ENCODE measurements around the gene DZANK1. TPM values are rescaled to one million over a fixed set of nuclear protein-coding genes. Genes with fewer than 3 reads are reported as not detected.

DZANK1 gene
- total and polyA plus RNA-seq, 9 of the 15 experiments (the other 6 are each of a cell fraction or from before 2014, with no cell fraction given) = 0.04 to 0.18 (median 0.11) TPM; not detected in 2

DNA sequence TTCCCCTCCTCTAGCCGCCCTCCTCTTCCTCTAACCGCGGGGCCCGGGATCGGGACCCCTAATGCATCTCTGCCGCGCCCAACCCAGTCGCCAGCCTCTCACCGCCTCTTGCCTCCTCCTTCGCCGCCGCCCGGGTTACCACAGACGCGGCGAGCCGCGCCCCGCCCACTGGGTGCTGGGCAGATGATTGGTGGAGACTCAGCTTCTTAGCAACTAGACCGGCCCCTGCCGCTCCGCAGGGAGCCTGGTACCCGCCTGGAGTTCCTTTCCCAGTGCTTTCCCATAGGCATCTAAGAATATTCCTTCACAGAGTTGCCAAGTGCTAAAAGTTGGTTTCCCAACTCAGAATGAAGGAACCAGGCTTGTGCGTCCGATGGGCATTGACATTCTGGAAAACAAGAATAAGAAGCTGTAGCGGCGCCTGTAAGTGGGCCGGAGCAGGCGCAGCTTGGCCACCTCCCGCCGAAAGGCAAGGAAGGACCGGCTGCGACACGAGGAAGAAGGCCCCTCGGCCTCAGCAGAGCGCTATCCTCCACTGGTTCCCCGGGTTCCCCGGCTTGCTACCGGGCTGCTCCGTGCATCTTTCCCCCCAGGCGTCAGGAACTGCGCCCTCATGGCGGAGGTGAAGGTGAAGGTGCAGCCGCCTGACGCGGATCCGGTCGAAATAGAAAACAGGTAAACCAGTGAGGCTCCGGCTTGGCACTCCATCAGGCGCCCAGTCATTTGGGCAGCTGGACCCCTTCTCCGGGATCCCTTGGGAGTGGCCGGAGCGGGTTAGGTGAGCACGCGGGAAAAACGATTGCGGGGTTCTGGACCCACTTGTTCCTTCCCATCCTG lies at the start of gene DZANK1, which contains the start of gene POLR3F (continued):
- TF ChIP-seq, protein P1, sequence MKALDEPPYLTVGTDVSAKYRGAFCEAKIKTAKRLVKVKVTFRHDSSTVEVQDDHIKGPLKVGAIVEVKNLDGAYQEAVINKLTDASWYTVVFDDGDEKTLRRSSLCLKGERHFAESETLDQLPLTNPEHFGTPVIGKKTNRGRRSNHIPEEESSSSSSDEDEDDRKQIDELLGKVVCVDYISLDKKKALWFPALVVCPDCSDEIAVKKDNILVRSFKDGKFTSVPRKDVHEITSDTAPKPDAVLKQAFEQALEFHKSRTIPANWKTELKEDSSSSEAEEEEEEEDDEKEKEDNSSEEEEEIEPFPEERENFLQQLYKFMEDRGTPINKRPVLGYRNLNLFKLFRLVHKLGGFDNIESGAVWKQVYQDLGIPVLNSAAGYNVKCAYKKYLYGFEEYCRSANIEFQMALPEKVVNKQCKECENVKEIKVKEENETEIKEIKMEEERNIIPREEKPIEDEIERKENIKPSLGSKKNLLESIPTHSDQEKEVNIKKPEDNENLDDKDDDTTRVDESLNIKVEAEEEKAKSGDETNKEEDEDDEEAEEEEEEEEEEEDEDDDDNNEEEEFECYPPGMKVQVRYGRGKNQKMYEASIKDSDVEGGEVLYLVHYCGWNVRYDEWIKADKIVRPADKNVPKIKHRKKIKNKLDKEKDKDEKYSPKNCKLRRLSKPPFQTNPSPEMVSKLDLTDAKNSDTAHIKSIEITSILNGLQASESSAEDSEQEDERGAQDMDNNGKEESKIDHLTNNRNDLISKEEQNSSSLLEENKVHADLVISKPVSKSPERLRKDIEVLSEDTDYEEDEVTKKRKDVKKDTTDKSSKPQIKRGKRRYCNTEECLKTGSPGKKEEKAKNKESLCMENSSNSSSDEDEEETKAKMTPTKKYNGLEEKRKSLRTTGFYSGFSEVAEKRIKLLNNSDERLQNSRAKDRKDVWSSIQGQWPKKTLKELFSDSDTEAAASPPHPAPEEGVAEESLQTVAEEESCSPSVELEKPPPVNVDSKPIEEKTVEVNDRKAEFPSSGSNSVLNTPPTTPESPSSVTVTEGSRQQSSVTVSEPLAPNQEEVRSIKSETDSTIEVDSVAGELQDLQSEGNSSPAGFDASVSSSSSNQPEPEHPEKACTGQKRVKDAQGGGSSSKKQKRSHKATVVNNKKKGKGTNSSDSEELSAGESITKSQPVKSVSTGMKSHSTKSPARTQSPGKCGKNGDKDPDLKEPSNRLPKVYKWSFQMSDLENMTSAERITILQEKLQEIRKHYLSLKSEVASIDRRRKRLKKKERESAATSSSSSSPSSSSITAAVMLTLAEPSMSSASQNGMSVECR (CRISPR knock-in tag; IDR thresholded peaks at IDR 0.05) = no peak; the same call in 1 of the 2 replicates
- TF ChIP-seq NFE2 (IDR thresholded peaks at IDR 0.05; ENCODE audit: low read depth) (peak; percentile 93), ATF1 (CRISPR knock-in tag; IDR thresholded peaks at IDR 0.05) (no peak), ATF1 (tag; IDR thresholded peaks at IDR 0.05) (peak; percentile 61; the same call in 1 of the 2 replicates), SRF (CRISPR knock-in tag; IDR thresholded peaks at IDR 0.05) (peak in 1 of 2 experiments; percentile 20; a peak in 1 of 4 replicates), U2AF1 (optimal IDR thresholded peaks at IDR 0.05; ENCODE audit: low read depth, low read length) (no peak), ZNF785 (CRISPR knock-in tag; IDR thresholded peaks at IDR 0.05) (no peak), ZNF253 (CRISPR knock-in tag; conservative IDR thresholded peaks at IDR 0.05) (no peak), PHTF2 (CRISPR knock-in tag; IDR thresholded peaks at IDR 0.05) (no peak), ETS2 (tag; IDR thresholded peaks at IDR 0.05; ENCODE audit: borderline replicate concordance, poor library complexity, severe bottlenecking) (no peak), PHF21A (IDR thresholded peaks at IDR 0.05; ENCODE audit: borderline replicate concordance, low read depth) (no peak), NFE2L1 (tag; IDR thresholded peaks at IDR 0.05; ENCODE audit: borderline replicate concordance, low read depth) (no peak), CBFB (CRISPR knock-in tag; IDR thresholded peaks at IDR 0.05) (no peak)
- TF ChIP-seq, protein P2, sequence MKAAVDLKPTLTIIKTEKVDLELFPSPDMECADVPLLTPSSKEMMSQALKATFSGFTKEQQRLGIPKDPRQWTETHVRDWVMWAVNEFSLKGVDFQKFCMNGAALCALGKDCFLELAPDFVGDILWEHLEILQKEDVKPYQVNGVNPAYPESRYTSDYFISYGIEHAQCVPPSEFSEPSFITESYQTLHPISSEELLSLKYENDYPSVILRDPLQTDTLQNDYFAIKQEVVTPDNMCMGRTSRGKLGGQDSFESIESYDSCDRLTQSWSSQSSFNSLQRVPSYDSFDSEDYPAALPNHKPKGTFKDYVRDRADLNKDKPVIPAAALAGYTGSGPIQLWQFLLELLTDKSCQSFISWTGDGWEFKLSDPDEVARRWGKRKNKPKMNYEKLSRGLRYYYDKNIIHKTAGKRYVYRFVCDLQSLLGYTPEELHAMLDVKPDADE (conservative IDR thresholded peaks at IDR 0.05; ENCODE audit: control insufficient read depth, low read depth, low read length) = no peak; the same call in 1 of the 2 replicates
- TF ChIP-seq, protein P3, sequence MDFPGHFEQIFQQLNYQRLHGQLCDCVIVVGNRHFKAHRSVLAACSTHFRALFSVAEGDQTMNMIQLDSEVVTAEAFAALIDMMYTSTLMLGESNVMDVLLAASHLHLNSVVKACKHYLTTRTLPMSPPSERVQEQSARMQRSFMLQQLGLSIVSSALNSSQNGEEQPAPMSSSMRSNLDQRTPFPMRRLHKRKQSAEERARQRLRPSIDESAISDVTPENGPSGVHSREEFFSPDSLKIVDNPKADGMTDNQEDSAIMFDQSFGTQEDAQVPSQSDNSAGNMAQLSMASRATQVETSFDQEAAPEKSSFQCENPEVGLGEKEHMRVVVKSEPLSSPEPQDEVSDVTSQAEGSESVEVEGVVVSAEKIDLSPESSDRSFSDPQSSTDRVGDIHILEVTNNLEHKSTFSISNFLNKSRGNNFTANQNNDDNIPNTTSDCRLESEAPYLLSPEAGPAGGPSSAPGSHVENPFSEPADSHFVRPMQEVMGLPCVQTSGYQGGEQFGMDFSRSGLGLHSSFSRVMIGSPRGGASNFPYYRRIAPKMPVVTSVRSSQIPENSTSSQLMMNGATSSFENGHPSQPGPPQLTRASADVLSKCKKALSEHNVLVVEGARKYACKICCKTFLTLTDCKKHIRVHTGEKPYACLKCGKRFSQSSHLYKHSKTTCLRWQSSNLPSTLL (IDR thresholded peaks at IDR 0.05) = no peak
- TF ChIP-seq, protein P4, sequence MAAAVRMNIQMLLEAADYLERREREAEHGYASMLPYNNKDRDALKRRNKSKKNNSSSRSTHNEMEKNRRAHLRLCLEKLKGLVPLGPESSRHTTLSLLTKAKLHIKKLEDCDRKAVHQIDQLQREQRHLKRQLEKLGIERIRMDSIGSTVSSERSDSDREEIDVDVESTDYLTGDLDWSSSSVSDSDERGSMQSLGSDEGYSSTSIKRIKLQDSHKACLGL (CRISPR knock-in tag; IDR thresholded peaks at IDR 0.05; ENCODE audit: borderline replicate concordance, poor library complexity, severe bottlenecking) = no peak
- TF ChIP-seq, protein P5, sequence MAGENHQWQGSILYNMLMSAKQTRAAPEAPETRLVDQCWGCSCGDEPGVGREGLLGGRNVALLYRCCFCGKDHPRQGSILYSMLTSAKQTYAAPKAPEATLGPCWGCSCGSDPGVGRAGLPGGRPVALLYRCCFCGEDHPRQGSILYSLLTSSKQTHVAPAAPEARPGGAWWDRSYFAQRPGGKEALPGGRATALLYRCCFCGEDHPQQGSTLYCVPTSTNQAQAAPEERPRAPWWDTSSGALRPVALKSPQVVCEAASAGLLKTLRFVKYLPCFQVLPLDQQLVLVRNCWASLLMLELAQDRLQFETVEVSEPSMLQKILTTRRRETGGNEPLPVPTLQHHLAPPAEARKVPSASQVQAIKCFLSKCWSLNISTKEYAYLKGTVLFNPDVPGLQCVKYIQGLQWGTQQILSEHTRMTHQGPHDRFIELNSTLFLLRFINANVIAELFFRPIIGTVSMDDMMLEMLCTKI (IDR thresholded peaks at IDR 0.05; ENCODE audit: partially characterized antibody) = no peak
